HG03060 (cell line): ENCODE measurements around the gene TSPEAR.
"Not testable (repeated sequence)": the region's sequence is repeated elsewhere in the genome, so short reads cannot be mapped to it uniquely, and the experiment has no call there.

Source experiments
- ATAC-seq: cut with Tn5 transposase; IDR thresholded peaks from one replicate; pipeline ENCODE4 v1.9.1; 2021; ENCODE audit warnings: low read depth, moderate number of reproducible peaks; ENCODE audit not compliant: unreplicated experiment

TSPEAR gene

GRCh38 chr21:44703731-44704635, 7.4 kb downstream of the TSPEAR start:
- no peak for ATAC-seq

DNA sequence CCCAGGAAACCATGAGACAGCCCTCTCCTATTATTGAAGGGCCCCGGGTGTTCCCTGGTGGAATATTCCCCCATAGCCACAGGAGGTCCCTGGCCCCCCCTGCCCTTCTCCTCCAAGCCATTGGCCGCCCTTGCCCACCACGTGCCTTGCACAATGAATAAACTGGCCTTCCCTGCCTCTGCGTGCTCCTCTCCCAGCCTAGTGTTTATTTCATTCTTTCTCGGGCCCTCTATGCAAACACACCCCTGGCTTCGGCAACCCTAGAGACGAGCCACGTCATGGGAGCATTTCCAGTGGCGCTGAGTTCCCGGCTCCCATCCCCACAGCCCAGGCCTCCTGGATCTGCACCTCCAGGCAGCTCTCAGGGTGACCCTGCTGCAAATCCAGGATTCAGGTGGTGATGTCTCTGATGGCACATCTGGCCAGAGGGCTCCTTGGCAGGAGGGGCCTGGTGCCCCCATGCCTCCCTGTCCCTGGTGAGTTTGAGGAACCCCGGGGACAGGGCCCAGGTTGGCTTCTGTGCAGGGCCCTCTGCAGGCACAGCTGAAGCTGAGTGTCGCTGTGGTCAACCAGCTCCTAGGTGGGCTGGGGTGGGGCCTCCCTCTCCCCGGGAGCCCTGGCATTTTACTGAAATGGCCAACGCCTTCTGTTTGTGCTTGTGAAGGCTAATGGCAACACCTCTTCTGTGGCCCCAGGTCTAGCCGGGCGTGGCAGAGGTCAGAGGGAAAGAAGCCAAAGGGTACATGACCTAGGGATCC, 8.2 kb downstream of the TSPEAR start:
- ATAC-seq: no peak

DNA sequence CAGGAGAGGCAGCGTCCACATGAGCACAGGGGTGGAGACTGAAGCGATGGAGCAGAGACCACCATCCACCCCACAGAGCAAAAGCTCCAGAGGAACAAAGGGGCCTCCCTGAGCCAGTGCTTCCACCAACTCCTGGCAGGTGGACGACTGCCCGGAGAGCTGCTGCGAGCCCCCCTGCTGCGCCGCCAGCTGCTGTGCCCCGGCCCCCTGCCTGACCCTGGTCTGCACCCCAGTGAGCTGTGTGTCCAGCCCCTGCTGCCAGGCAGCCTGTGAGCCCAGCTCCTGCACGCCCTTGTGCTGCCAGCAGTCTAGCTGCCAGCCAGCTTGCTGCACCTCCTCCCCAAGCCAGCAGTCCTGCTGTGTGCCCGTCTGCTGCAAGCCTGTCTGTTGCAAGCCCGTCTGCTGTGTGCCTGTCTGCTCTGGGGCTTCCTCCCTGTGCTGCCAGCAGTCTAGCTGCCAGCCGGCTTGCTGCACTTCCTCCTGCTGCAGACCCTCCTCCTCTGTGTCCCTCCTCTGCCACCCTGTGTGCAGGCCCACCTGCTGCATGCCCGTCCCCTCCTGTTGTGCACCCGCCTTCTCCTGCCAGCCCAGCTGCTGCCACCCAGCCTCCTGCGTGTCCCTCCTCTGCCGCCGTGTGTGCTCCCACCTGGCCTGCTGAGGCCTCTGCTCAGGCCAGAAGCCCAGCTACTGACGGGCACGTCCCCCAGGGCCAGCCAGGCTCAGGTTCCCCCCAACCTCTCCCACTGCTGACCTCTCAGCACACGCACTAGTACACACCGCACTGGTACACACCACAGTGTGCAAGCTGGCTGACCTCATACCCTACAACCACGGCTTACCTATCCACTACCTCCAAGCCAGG, 9.0 kb downstream of the TSPEAR start:
- ATAC-seq: no peak

GRCh38 chr21:44701541-44701940, 9.8 kb downstream of the TSPEAR start:
- ATAC-seq: no peak

GRCh38 chr21:44701023-44701400, 10.4 kb downstream of the TSPEAR start:
- no peak for ATAC-seq

DNA sequence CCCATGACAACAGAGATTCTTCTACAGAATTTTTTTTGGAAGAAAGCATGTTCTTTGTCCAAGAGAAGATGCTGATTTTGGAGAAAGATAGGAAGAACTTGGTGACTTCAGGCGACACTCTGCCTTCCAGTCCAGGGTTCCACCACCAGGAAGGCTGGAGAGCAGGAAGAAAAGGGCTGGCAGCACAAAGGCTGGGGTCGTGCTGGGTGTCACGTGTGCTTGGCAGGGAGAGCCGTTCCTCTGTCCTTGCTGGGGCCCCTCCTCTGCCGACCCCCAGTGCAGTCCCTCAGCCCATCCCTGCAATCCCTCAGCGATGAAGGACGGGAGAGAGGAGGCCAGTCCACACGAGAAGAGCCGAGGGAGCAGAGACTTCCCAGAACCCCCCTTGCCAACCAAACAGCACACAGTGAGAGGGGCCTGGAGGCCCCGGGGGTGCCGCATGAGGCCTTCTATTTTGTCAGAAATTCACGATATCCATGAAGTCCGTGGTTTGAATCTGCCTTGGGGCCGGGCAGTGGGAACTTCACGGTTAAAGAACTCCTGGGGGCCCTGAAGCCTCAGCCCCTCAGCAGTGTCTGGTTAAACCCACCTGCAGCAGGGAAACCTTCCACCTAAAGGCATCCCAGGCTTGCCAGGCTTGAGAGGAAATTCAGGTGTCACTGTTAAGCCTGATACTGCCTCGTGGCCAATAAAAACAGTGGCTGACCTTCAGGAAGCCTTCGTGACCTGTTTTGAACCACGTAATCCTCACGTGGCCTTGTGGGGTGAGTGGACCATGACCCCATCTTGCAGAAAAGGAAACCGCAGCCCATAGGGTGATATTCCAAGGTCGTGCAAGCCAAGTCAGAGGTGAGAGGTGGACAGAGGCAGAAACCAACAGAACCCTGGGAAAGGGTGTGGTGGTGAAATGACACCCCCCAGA, 11.0 kb downstream of the TSPEAR start:
- ATAC-seq: no peak

- no peak for ATAC-seq
These were observed 11.8 kb downstream of the TSPEAR start for GRCh38 chr21:44699502-44700001.

DNA sequence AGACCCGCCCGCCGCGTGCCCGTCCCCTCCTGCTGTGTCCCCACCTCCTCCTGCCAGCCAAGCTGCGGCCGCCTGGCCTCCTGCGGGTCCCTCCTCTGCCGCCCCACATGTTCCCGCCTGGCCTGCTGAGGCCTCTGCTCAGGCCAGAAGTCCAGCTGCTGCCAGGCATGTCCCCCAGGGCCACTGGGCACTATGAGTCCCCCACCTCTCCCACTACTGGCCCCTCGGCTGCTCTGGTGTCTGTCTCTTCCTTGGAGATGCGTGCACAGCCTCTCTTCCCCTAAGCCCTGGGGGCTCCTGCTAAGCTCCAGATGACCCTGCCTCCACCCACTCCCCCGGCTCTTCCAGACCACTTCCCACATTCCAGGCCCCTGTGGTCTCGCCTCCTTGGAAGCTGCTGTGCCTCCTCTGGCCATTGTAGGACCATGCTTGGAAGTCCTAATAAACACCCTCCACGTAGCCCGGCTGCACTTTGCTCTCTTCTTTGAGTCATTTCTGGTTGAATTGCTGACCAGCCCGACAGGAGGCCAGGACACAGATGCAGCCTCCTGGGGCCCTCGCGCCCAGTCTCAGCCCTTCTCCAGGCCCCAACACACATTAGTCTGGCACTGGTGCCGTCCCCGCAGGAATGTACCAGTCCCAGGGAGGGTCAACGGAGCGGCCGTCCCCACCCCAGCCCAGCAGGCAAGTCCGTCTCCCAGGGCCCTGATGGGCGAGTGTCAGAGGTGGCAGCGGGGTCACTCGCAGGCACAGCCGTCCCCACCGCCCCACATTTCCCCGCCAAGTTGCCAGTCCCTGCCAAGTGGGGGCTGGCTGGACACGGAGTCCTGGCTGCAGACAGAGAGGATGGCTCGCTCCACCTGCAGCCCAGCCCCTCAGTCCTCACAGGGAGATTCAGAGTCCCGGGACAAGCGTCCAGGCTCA, 13.3 kb downstream of the TSPEAR start:
- no peak for ATAC-seq

DNA sequence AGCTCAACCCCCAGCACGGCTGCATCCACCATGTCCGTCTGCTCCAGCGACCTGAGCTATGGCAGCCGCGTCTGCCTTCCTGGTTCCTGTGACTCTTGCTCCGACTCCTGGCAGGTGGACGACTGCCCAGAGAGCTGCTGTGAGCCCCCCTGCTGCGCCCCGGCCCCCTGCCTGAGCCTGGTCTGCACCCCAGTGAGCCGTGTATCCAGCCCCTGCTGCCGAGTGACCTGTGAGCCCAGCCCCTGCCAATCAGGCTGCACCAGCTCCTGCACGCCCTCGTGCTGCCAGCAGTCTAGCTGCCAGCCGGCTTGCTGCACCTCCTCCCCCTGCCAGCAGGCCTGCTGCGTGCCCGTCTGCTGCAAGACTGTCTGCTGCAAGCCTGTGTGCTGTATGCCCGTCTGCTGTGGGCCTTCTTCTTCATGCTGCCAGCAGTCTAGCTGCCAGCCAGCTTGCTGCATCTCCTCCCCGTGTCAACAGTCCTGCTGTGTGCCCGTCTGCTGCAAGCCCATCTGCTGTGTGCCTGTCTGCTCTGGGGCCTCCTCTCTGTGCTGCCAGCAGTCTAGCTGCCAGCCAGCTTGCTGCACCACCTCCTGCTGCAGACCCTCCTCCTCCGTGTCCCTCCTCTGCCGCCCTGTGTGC, 14.1 kb downstream of the TSPEAR start, which contains the start of gene KRTAP10-12:
Gene KRTAP10-12 (plus strand): TSS at position 1 of the 639 bp plus-strand sequence. CDS start 30 bp downstream, at position 31.
- not testable (repeated sequence) for ATAC-seq

- no peak for ATAC-seq
These were observed 14.8 kb downstream of the TSPEAR start for GRCh38 chr21:44696572-44696971.

GRCh38 chr21:44695641-44696040, 15.7 kb downstream of the TSPEAR start:
- no peak for ATAC-seq

DNA sequence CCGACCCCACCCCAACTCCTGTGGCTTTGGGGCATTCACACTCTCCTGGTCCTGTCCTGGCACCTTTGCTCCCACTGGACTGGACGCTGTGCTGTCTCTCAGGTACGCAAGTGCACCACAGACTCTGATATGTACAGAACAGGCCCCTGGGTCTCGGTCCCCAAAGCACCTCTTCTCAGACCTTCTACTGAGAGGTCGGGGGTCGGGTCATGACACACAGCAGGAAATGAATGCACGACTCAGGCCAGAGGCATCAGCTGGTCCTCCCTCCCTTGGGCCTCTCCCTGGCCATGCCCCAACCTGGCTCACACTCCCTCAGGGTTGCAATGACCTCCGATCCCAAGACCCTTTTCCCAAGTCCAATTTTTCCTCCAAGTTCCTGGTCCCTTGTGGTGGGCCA, 16.2 kb downstream of the TSPEAR start:
- no peak for ATAC-seq

GRCh38 chr21:44694776-44695175, 16.6 kb downstream of the TSPEAR start:
- ATAC-seq: no peak

GRCh38 chr21:44692798-44693512, 18.4 kb downstream of the TSPEAR start:
- ATAC-seq: no peak

GRCh38 chr21:44691686-44692085, 19.7 kb downstream of the TSPEAR start:
- no peak for ATAC-seq

DNA sequence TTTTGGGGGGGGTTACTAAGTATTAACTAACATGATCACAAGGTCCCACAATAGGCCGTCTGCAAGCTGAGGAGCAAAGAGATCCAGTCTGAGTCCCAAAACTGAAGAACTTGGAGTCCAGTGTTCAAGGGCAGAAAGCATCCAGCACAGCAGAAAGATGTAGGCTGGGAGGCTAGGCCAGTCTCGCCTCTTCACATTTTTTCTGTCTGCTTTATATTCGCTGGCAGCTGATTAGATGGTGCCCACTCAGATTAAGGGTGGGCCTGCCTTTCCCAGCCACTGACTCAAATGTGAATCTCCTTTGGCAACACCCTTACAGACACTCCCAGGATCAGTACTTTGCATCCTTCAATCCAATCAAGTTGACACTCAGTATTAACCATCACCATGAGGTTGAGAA, 21.6 kb downstream of the TSPEAR start:
- not testable (repeated sequence) for ATAC-seq

GRCh38 chr21:44687671-44688070, 23.7 kb downstream of the TSPEAR start:
- no peak for ATAC-seq
